ENCODE results near the gene BCKDHB. TPM values are rescaled to one million over a fixed set of nuclear protein-coding genes. Genes with fewer than 3 reads are reported as not detected.

The BCKDHB gene
- total and polyA plus RNA-seq, 2 donors (not counting 3 experiments of a cell fraction or from before 2014, with no cell fraction given): 5.6 to 12.2 TPM

DNA sequence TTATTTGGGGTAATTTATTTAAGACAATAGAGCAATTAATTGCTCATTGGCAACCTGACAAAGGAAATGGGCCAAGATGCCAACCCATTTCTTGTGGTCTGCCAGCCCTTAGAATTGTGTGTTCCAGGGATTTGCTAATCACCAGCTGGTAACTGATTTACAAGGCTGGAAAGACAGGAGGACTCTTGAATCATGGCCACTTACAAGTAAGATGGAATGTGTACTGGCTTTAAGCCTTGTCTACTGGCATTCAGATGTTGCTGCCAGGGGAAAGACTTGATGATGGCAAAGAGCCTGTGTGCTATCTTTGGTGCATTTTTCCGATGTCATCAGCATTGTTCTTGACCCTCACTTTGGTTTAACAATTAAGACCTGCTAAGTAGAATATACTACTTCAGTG, 91.0 kb downstream of the BCKDHB start:
- H3K4me2 ChIP-seq (ENCODE audit: insufficient read depth, low read length): no peak overlapping the region
- intact Hi-C loops (cut with micrococcal nuclease) (no loop called here), dilution Hi-C loops (cut with MboI; ENCODE audit: extremely low pct_ligation_motif_present, low sequenced_read_pairs) (no loop called here)
- no peak overlapping the region for H3K4me3 ChIP-seq (replicated peaks in 1 of 3; ENCODE audit: insufficient read depth in 1 of 3, low read depth in 1 of 3, low read length in 3 of 3)
- no peaks in the 10 kb centered on the region for H3K79me2 ChIP-seq (ENCODE audit: control insufficient read depth, insufficient read depth, low read length)
- H3K9ac ChIP-seq (replicated peaks; ENCODE audit: extremely low read depth, insufficient read depth, low read length): no peak overlapping the region
- H3K36me3 ChIP-seq (ENCODE audit: control insufficient read depth in 2 of 2, extremely low read depth in 1 of 2, insufficient read depth in 2 of 2, low read length in 2 of 2): no peaks in the 10 kb centered on the region
- no TSS peak for BruUV-seq (replicated peaks)
- no peak for FAIRE-seq
- no peak overlapping the region for H3K27ac ChIP-seq (ENCODE audit: insufficient read depth, low read depth, low read length)
- H2AFZ ChIP-seq (ENCODE audit: low read depth, low read length): no peak overlapping the region
- CTCF ChIA-PET: interaction anchor here (1.2 to 1.6 kb wide), 2 partner anchors 17 kb away, joined by 3 to 4 read pairs; no protein-coding TSS in a partner anchor
- TF ChIP-seq JUN (IDR thresholded peaks at IDR 0.05; ENCODE audit: borderline replicate concordance, insufficient read depth, insufficient read length, low read depth): no peak
- TF ChIP-seq, protein P1, sequence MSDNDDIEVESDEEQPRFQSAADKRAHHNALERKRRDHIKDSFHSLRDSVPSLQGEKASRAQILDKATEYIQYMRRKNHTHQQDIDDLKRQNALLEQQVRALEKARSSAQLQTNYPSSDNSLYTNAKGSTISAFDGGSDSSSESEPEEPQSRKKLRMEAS (IDR thresholded peaks at IDR 0.05; ENCODE audit: insufficient read depth, insufficient read length): no peak
- TF ChIP-seq MYC (IDR thresholded peaks at IDR 0.05; ENCODE audit: low read depth, low read length): no peak
- TF ChIP-seq POLR2A (IDR thresholded peaks at IDR 0.05; ENCODE audit: low read depth, low read length): no peak
- TF ChIP-seq FOS (IDR thresholded peaks at IDR 0.05; ENCODE audit: borderline replicate concordance, insufficient read depth, low read length): no peak
- no peak for TF ChIP-seq POLR2AphosphoS5 (IDR thresholded peaks at IDR 0.05; ENCODE audit: insufficient read depth, low read depth, low read length)
- TF ChIP-seq GATA2 (IDR thresholded peaks at IDR 0.05; ENCODE audit: insufficient read depth, insufficient read length, low read depth, low read length): no peak
- no peak for TF ChIP-seq EZH2 (IDR thresholded peaks at IDR 0.05; ENCODE audit: borderline replicate concordance, low read depth, low read length, severe bottlenecking)
- TF ChIP-seq, protein P2, sequence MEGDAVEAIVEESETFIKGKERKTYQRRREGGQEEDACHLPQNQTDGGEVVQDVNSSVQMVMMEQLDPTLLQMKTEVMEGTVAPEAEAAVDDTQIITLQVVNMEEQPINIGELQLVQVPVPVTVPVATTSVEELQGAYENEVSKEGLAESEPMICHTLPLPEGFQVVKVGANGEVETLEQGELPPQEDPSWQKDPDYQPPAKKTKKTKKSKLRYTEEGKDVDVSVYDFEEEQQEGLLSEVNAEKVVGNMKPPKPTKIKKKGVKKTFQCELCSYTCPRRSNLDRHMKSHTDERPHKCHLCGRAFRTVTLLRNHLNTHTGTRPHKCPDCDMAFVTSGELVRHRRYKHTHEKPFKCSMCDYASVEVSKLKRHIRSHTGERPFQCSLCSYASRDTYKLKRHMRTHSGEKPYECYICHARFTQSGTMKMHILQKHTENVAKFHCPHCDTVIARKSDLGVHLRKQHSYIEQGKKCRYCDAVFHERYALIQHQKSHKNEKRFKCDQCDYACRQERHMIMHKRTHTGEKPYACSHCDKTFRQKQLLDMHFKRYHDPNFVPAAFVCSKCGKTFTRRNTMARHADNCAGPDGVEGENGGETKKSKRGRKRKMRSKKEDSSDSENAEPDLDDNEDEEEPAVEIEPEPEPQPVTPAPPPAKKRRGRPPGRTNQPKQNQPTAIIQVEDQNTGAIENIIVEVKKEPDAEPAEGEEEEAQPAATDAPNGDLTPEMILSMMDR (IDR thresholded peaks at IDR 0.05; ENCODE audit: extremely low read depth in 1 of 2, insufficient read depth in 1 of 2, low read depth in 1 of 2, low read length in 2 of 2): no peak
- H3K9me1 ChIP-seq (replicated peaks; ENCODE audit: control insufficient read depth, extremely low read depth, insufficient read depth, low read length): no peaks in the 10 kb centered on the region
- POLR2A ChIA-PET: no interaction called here
- no peaks in the 10 kb centered on the region for H4K20me1 ChIP-seq (replicated peaks; ENCODE audit: control insufficient read depth, extremely low read depth, insufficient read depth, low read length)
- H3K4me1 ChIP-seq (ENCODE audit: control insufficient read depth, extremely low read depth, insufficient read depth, low read length): no peaks in the 10 kb centered on the region
- H3K27me3 ChIP-seq (ENCODE audit: control insufficient read depth in 2 of 2, insufficient read depth in 2 of 2, low read length in 2 of 2): no peaks in the 10 kb centered on the region
- no peak for DNase-seq (ENCODE audit: low read depth, low spot score)
- H3K9me3 ChIP-seq (replicated peaks; ENCODE audit: control insufficient read depth, insufficient read depth, low read length): no peaks in the 10 kb centered on the region

All from endothelial cell of umbilical vein (primary cell).